ENCODE data around the gene NOXO1. TPM values are rescaled to one million over a fixed set of nuclear protein-coding genes. Genes with fewer than 3 reads are reported as not detected.
"Not testable (repeated sequence)": the region's sequence is repeated elsewhere in the genome, so short reads cannot be mapped to it uniquely, and the experiment has no call there.

NOXO1 gene
- total RNA-seq, 1 donor from 2014 or later = 0.63 TPM

GRCh38 chr16:1941162-1942046 is 39.9 kb downstream of the NOXO1 start:
- Mint-ChIP-seq H3K27me3 (ENCODE audit: low read depth) (no peaks in the 10 kb centered on the region), H3K4me1 (peaks cover 14% of the 10 kb centered on the region), H3K36me3 (ENCODE audit: low read depth) (no peaks in the 10 kb centered on the region), H3K27ac (ENCODE audit: unreplicated experiment) (no peak overlapping the region), H3K4me3 (peak overlapping the region; percentile 90), H3K9me3 (no peaks in the 10 kb centered on the region)
- no peak for DNase-seq (ENCODE audit: low read depth, low spot score)
- peak; percentile 14 for TF ChIP-seq CTCF (conservative IDR thresholded peaks at IDR 0.05)

GRCh38 chr16:1940273-1941161 is 40.8 kb downstream of the NOXO1 start:
- TF ChIP-seq CTCF (conservative IDR thresholded peaks at IDR 0.05) = no peak
- Mint-ChIP-seq H3K9me3 (no peaks in the 10 kb centered on the region), H3K27me3 (ENCODE audit: low read depth) (no peaks in the 10 kb centered on the region), H3K4me1 (peaks cover 14% of the 10 kb centered on the region), H3K4me3 (peak overlapping the region; percentile 56), H3K36me3 (ENCODE audit: low read depth) (no peaks in the 10 kb centered on the region), H3K27ac (ENCODE audit: unreplicated experiment) (no peak overlapping the region)
- no peak for DNase-seq (ENCODE audit: low read depth, low spot score)

GRCh38 chr16:1939833-1940232 is 41.4 kb downstream of the NOXO1 start:
- H3K27ac Mint-ChIP-seq (ENCODE audit: unreplicated experiment); H3K27me3 Mint-ChIP-seq (ENCODE audit: low read depth); H3K9me3 Mint-ChIP-seq; DNase-seq (ENCODE audit: low read depth, low spot score); H3K36me3 Mint-ChIP-seq (ENCODE audit: low read depth): not testable (repeated sequence)
- peak overlapping the region; percentile 56 for H3K4me3 Mint-ChIP-seq
- peaks cover 14% of the 10 kb centered on the region for H3K4me1 Mint-ChIP-seq

- H3K4me3 Mint-ChIP-seq = no peak overlapping the region
These were observed 42.4 kb downstream of the NOXO1 start for GRCh38 chr16:1938910-1939309.

GRCh38 chr16:1938316-1938715 is 43.0 kb downstream of the NOXO1 start:
- no peak for DNase-seq (ENCODE audit: low read depth, low spot score)
- no peaks in the 10 kb centered on the region for H3K27me3 Mint-ChIP-seq (ENCODE audit: low read depth)
- no peak overlapping the region for H3K4me3 Mint-ChIP-seq
- no peaks in the 10 kb centered on the region for H3K36me3 Mint-ChIP-seq (ENCODE audit: low read depth)
- TF ChIP-seq CTCF (conservative IDR thresholded peaks at IDR 0.05) = no peak
- H3K27ac Mint-ChIP-seq (ENCODE audit: unreplicated experiment) = no peak overlapping the region
- H3K9me3 Mint-ChIP-seq = no peaks in the 10 kb centered on the region
- H3K4me1 Mint-ChIP-seq = peaks cover 5% of the 10 kb centered on the region

More at GRCh38 chr16:1938910-1939309, 42.4 kb downstream of the NOXO1 start:
- TF ChIP-seq CTCF (conservative IDR thresholded peaks at IDR 0.05) = no peak
- H3K27ac Mint-ChIP-seq (ENCODE audit: unreplicated experiment) = no peak overlapping the region
- no peak for DNase-seq (ENCODE audit: low read depth, low spot score)
- H3K36me3 Mint-ChIP-seq (ENCODE audit: low read depth) = no peaks in the 10 kb centered on the region
- H3K4me1 Mint-ChIP-seq = peaks cover 10% of the 10 kb centered on the region
- H3K9me3 Mint-ChIP-seq = no peaks in the 10 kb centered on the region
- no peaks in the 10 kb centered on the region for H3K27me3 Mint-ChIP-seq (ENCODE audit: low read depth)

All from neural crest cell (in vitro differentiated cells).